HEK293T (cell line): ENCODE results near the gene TNFAIP8.

Source experiments
- CTCF ChIA-PET: fragments of 350-600 bp; formaldehyde crosslinking; extraction: SDS; loops from one replicate; lab custom pipeline; 2021; ENCODE audit warnings: antibody characterized with exemption, inconsistent platforms; lab: Yijun Ruan, JAX
- POLR2A ChIA-PET: fragments of 350-600 bp; formaldehyde crosslinking; extraction: SDS; loops from one replicate; lab custom pipeline; 2020; ENCODE audit warnings: antibody characterized with exemption, inconsistent platforms; lab: Yijun Ruan, JAX
- DNase-seq: peaks from one replicate; pipeline ENCODE4 v3.0.0; 2012; ENCODE audit warnings: mixed read lengths; ENCODE audit errors: extremely low spot score
- ARNT ChIP-seq: fragments of 450-650 bp; IDR thresholded peaks from 2 replicates; pipeline ENCODE4 v1.6.1; 2017; ENCODE audit warnings: mild to moderate bottlenecking
- BHLHE40 ChIP-seq: fragments of 450-650 bp; IDR thresholded peaks from 2 replicates; pipeline ENCODE4 v1.6.1; 2016; ENCODE audit warnings: mild to moderate bottlenecking, moderate library complexity, borderline replicate concordance
- CTBP1 ChIP-seq: fragments of 450-650 bp; IDR thresholded peaks from 2 replicates; pipeline ENCODE4 v1.6.1; 2016; ENCODE audit warnings: borderline replicate concordance
- ELF4 ChIP-seq: fragments of 450-650 bp; IDR thresholded peaks from 2 replicates; pipeline ENCODE4 v1.6.1; 2017; ENCODE audit warnings: antibody characterized with exemption
- FOXA1 ChIP-seq: fragments of 450-650 bp; IDR thresholded peaks from 2 replicates; pipeline ENCODE4 v1.6.1; 2016; ENCODE audit warnings: mild to moderate bottlenecking
- FOXK2 ChIP-seq: fragments of 450-650 bp; IDR thresholded peaks from 2 replicates; pipeline ENCODE4 v1.6.1; 2016; ENCODE audit warnings: mild to moderate bottlenecking
- FOXM1 ChIP-seq: fragments of 450-650 bp; IDR thresholded peaks from 2 replicates; pipeline ENCODE4 v1.6.1; 2017; ENCODE audit warnings: mild to moderate bottlenecking, borderline replicate concordance
- HDGF ChIP-seq: fragments of 450-650 bp; IDR thresholded peaks from 2 replicates; pipeline ENCODE4 v1.6.1; 2017; ENCODE audit warnings: antibody characterized with exemption, borderline replicate concordance
- L3MBTL2 ChIP-seq: fragments of 450-650 bp; conservative IDR thresholded peaks from 2 replicates; pipeline ENCODE4 v1.6.1; 2016; ENCODE audit warnings: mild to moderate bottlenecking
- LEF1 ChIP-seq: fragments of 450-650 bp; IDR thresholded peaks from 2 replicates; pipeline ENCODE4 v1.6.1; 2017; ENCODE audit warnings: mild to moderate bottlenecking, borderline replicate concordance
- NFRKB ChIP-seq: fragments of 450-650 bp; IDR thresholded peaks from 2 replicates; pipeline ENCODE4 v1.6.1; 2016; ENCODE audit warnings: mild to moderate bottlenecking, moderate library complexity
- PKNOX1 ChIP-seq: fragments of 450-650 bp; IDR thresholded peaks from 2 replicates; pipeline ENCODE4 v1.6.1; 2016
- SP1 ChIP-seq: fragments of 450-650 bp; IDR thresholded peaks from 2 replicates; pipeline ENCODE4 v1.6.1; 2017
- SUZ12 ChIP-seq: fragments of 450-650 bp; IDR thresholded peaks from 2 replicates; pipeline ENCODE4 v1.6.1; 2016; ENCODE audit warnings: mild to moderate bottlenecking
- TARDBP ChIP-seq: fragments of 450-650 bp; IDR thresholded peaks from 2 replicates; pipeline ENCODE4 v1.6.1; 2016
- ZNF384 ChIP-seq: fragments of 450-650 bp; IDR thresholded peaks from 2 replicates; pipeline ENCODE4 v1.6.1; 2016

The TNFAIP8 gene

DNA sequence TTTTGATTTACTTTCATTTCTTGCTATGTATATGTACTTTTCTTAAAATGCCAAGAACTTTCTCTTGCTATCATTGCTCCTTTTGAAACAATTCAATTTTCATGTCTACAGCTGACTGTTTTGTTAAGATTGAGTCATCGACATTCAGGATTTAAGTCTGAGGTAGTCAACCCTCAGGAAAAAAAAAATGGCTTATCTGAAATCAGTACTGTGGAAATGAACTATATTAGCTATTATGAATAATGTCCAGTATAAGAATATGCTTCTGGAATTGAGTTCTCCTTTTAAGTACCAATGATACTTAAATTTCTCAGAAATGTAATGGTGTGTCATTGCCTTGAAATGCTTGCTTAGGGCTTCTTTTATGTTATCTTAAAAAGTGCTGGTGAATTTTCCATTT, 37.9 kb downstream of the TNFAIP8 start:
- ChIA-PET CTCF (no interaction called here), POLR2A (no interaction called here)
- TF ChIP-seq PKNOX1 (no peak), LEF1 (no peak), SUZ12 (no peak), BHLHE40 (no peak), CTBP1 (no peak), HDGF (no peak), ZNF384 (no peak), TARDBP (no peak), SP1 (no peak), NFRKB (no peak), FOXM1 (no peak), ELF4 (no peak), ARNT (no peak), FOXK2 (no peak)
- DNase-seq: no peak

GRCh38 chr5:119395080-119395836, 39.4 kb downstream of the TNFAIP8 start:
- no peak for DNase-seq
- POLR2A ChIA-PET: no interaction called here
- TF ChIP-seq NFRKB (no peak), FOXK2 (no peak), ELF4 (no peak), L3MBTL2 (no peak)
- CTCF ChIA-PET: no interaction called here

DNA sequence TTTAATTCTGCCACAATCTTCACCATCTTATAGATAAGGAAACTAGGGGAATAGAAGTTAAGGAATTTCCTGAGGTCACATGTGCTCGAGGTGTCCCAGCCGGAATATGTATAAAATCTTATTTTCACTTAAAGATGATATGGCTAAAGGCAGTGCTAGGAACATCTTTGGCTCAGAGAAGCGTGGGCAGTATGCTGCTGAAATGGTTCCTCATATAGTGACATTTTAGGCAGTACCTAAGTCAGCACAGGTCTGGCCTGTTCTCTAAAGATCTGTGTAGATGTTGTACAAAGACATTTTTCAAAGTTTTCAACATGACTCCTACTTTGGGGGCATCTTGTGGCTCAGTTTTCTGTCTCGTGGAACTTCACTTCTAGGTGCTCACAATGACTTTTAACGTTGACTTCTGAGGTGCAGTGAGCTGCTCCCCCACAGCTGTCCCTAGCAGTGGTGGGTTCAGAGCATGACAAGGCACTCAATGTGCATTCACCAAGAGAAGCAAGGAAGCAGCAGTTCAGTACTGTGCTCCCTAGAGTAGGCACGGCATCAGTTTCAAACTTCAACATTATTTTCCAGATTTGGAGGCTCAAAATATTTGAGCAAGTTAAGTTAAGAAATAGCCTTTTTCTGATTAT, 40.3 kb downstream of the TNFAIP8 start:
- TF ChIP-seq FOXM1 (no peak), L3MBTL2 (no peak), ZNF384 (no peak), SP1 (no peak), NFRKB (no peak), SUZ12 (no peak), FOXA1 (no peak)
- POLR2A ChIA-PET: no interaction called here
- DNase-seq: no peak
- CTCF ChIA-PET: no interaction called here

DNA sequence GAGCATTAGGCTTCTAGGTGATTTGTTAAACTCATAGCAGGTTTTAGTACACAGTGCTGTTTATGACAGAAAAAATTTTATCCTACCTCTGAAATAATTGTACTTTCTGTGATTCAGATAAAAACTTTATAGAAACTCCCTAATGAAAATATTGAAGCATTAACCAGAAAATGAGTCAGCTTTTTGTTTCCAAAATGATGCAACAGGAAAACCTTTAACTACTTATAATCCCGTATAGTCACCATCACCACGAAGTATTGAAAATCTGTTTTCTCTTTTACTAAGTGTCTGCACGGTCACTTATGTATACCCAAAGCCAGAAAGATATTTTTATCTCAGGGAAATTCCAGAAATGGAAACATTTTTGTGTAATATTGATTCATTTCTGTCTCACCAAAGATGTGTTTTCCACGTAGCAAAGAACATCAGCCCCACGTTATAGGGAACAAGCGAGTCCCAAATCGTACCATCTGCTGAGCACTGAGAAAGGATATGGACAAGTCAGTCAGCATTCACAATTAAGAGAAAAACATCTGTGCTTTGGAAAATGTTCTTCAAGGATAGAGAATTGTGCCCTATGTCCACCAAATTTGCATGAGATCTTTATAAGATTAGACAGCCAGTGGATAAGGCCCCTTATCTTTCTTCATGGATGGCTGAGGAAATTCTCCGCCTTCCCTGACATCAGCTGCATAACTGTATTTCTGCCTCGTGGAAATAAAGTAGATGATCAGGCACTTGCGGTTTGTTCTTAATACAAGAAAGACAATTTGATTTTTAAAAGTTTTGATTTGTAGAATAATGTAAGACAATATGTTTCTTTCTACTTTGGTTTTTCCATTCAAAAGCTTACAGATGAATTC, 41.9 kb downstream of the TNFAIP8 start:
- ChIA-PET CTCF (interaction anchor here (0.6 kb wide), 1 partner anchor 1838 kb away, joined by 7 read pairs; no protein-coding TSS in a partner anchor), POLR2A (no interaction called here)
- TF ChIP-seq SUZ12 (no peak), TARDBP (no peak), CTBP1 (no peak)
- DNase-seq: no peak

DNA sequence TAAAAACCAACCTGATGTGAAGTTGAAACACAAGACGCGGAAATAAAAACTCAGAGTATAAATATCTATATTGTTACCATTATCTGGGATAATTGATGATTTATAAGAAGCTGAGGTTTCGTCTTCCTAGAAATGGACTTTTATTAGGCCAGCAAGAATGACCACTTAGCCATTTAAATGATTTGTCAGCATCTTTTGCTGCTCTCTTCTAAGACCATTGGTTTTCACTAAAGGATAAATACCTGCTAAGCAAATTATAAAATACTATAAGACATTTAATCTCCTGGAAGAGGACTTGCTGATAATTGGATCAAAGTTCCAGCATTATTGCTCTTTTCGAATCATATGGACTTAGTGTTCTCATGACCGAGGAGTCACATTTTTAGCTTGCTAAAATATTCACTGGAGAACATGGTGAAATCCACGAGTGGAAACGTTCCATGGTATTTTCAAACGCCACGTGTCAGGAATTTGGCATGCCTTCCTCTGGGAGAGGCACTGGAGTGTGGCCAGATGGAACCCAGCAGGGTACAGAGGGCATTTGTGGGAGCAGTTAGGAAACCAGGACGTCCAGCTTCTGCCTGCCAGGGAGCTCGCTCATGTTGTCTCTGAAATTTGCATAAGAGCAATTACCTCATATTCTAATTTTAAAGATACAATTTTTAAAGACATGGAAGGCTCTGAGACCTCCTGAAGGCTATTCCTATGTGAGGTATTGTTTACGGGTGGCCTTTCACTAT, 43.1 kb downstream of the TNFAIP8 start:
- POLR2A ChIA-PET: no interaction called here
- TF ChIP-seq PKNOX1: no peak
- no peak for TF ChIP-seq BHLHE40
- no peak for TF ChIP-seq SUZ12
- no peak for TF ChIP-seq FOXA1
- no peak for TF ChIP-seq NFRKB
- no peak for TF ChIP-seq HDGF
- no peak for TF ChIP-seq SP1
- no peak for TF ChIP-seq CTBP1
- TF ChIP-seq FOXK2: no peak
- TF ChIP-seq ELF4: no peak
- TF ChIP-seq ARNT: no peak
- TF ChIP-seq ZNF384: no peak
- no peak for TF ChIP-seq L3MBTL2
- no peak for TF ChIP-seq LEF1
- TF ChIP-seq FOXM1: no peak
- TF ChIP-seq TARDBP: no peak
- CTCF ChIA-PET: interaction anchor here (0.6 to 0.8 kb wide), 2 partner anchors 13 to 1836 kb away, joined by 3 to 7 read pairs; no protein-coding TSS in a partner anchor
- DNase-seq: no peak

GRCh38 chr5:119400245-119400644, 44.4 kb downstream of the TNFAIP8 start:
- DNase-seq: no peak
- ChIA-PET POLR2A (interaction anchor here (1.5 kb wide), 1 partner anchor 330 kb away, joined by 8 read pairs; the partner anchor contains the start of gene DMXL1), CTCF (interaction anchor here (1.5 kb wide), 1 partner anchor 11 kb away, joined by 8 read pairs; no protein-coding TSS in a partner anchor)
- TF ChIP-seq FOXK2 (no peak), PKNOX1 (peak; percentile 66)
